Esophagus muscularis mucosa (tissue), 4 donors: ENCODE data around the gene STYXL1.
"Not testable (repeated sequence)": the region's sequence is repeated elsewhere in the genome, so short reads cannot be mapped to it uniquely, and the experiment has no call there.

ENCODE experiments used
- CTCF ChIP-seq, 3 experiments: fragments of 200-600 bp in 2 of 3; fragments of 450-650 bp in 1 of 3; sonication (generic) in 2 of 3; IDR thresholded peaks; one replicate each; pipeline ENCODE4 v1.5.1; 2017 to 2019; ENCODE audit warnings: antibody characterized with exemption in 3 of 3, mild to moderate bottlenecking in 2 of 3, moderate library complexity in 1 of 3
- EP300 ChIP-seq: sonication (generic); formaldehyde crosslinking; IDR thresholded peaks from one replicate; pipeline ENCODE4 v1.6.1; 2017; ENCODE audit warnings: antibody characterized with exemption
- POLR2A ChIP-seq: fragments of 450-650 bp; IDR thresholded peaks from one replicate; pipeline ENCODE4 v1.6.1; 2017; ENCODE audit warnings: antibody characterized with exemption, moderate library complexity, mild to moderate bottlenecking, low read depth
- POLR2AphosphoS5 ChIP-seq, 2 donors: sonication (generic); formaldehyde crosslinking; IDR thresholded peaks; one replicate each; pipeline ENCODE4 v1.6.1; 2017; ENCODE audit warnings: antibody characterized with exemption in 2 of 2

GRCh38 chr7:76018520-76018919, 29.3 kb downstream of the STYXL1 start:
- not testable (repeated sequence) for TF ChIP-seq CTCF (IDR thresholded peaks at IDR 0.05); POLR2A; POLR2AphosphoS5 (IDR thresholded peaks at IDR 0.05); EP300
